Inflammatory macrophage treated with lipopolysaccharide for 4 hours (primary cell): ENCODE measurements around the gene OSTC.

ENCODE experiments used
- DNase-seq: peaks from one replicate; pipeline ENCODE4 v3.0.0-alpha.2; 2020

Gene OSTC

GRCh38 chr4:108717386-108717785 lies 67.0 kb downstream of the OSTC start:
- DNase-seq = no peak
